Osteocyte (in vitro differentiated cells): ENCODE measurements around the gene APOBEC3B. TPM values are rescaled to one million over a fixed set of nuclear protein-coding genes. Genes with fewer than 3 reads are reported as not detected.
"Not testable (repeated sequence)": the region's sequence is repeated elsewhere in the genome, so short reads cannot be mapped to it uniquely, and the experiment has no call there.

Source experiments
- DNase-seq: peaks from one replicate; pipeline ENCODE4 v3.0.0; 2021; ENCODE audit warnings: mixed read lengths; ENCODE audit not compliant: unreplicated experiment; ENCODE audit errors: extremely low spot score
- H3K27ac Mint-ChIP-seq: one replicate; pipeline ENCODE4 v1.8.0; 2021; ENCODE audit warnings: mild to moderate bottlenecking, mixed read lengths; ENCODE audit not compliant: unreplicated experiment
- H3K27me3 Mint-ChIP-seq: one replicate; pipeline ENCODE4 v1.8.0; 2021; ENCODE audit warnings: mixed read lengths; ENCODE audit not compliant: unreplicated experiment
- H3K36me3 Mint-ChIP-seq: one replicate; pipeline ENCODE4 v1.8.0; 2021; ENCODE audit warnings: mixed read lengths; ENCODE audit not compliant: unreplicated experiment
- H3K4me1 Mint-ChIP-seq: one replicate; pipeline ENCODE4 v1.8.0; 2021; ENCODE audit warnings: mixed read lengths; ENCODE audit not compliant: unreplicated experiment
- H3K4me3 Mint-ChIP-seq: one replicate; pipeline ENCODE4 v1.8.0; 2021; ENCODE audit warnings: mild to moderate bottlenecking, moderate library complexity, mixed read lengths; ENCODE audit not compliant: unreplicated experiment
- H3K9me3 Mint-ChIP-seq: one replicate; pipeline ENCODE4 v1.8.0; 2021; ENCODE audit warnings: mixed read lengths; ENCODE audit not compliant: unreplicated experiment
- CTCF ChIP-seq: fragments of 200-600 bp; sonication (generic); IDR thresholded peaks from 2 replicates; pipeline ENCODE4 v1.5.0; 2021; ENCODE audit warnings: antibody characterized with exemption, mild to moderate bottlenecking, moderate library complexity
- total RNA-seq: library from RNA; stranded (reverse); gene quantifications from 2 replicates; pipeline ENCODE4 v1.2.1, GENCODE V29; 2021

Gene APOBEC3B
- total RNA-seq, 1 donor from 2014 or later: 4.2 TPM

- TF ChIP-seq CTCF: peak; percentile 29
- Mint-ChIP-seq H3K4me1 (peaks cover 13% of the 10 kb centered on the region), H3K4me3 (peak overlapping the region; percentile 80), H3K27me3 (peaks cover 4% of the 10 kb centered on the region), H3K9me3 (peaks cover 4% of the 10 kb centered on the region), H3K27ac (peak overlapping the region; percentile 71), H3K36me3 (no peaks in the 10 kb centered on the region)
- no peak for DNase-seq
Measured at GRCh38 chr22:38981005-38981991, 849 bp upstream of the APOBEC3B start.

- H3K27ac Mint-ChIP-seq: no peak overlapping the region
- H3K4me1 Mint-ChIP-seq: peaks cover 13% of the 10 kb centered on the region
- TF ChIP-seq CTCF: no peak
- H3K36me3 Mint-ChIP-seq: no peaks in the 10 kb centered on the region
- H3K9me3 Mint-ChIP-seq: no peaks in the 10 kb centered on the region
- no peaks in the 10 kb centered on the region for H3K27me3 Mint-ChIP-seq
- no peak for DNase-seq
- no peak overlapping the region for H3K4me3 Mint-ChIP-seq
Measured at GRCh38 chr22:38984224-38984623, 2.1 kb downstream of the APOBEC3B start.

- DNase-seq, H3K4me3 Mint-ChIP-seq, H3K27ac Mint-ChIP-seq, H3K36me3 Mint-ChIP-seq, H3K9me3 Mint-ChIP-seq, H3K27me3 Mint-ChIP-seq: not testable (repeated sequence)
- H3K4me1 Mint-ChIP-seq: peaks cover 13% of the 10 kb centered on the region
Measured at GRCh38 chr22:38984784-38985757, 2.9 kb downstream of the APOBEC3B start.

- no peaks in the 10 kb centered on the region for H3K9me3 Mint-ChIP-seq
- DNase-seq: no peak
- H3K36me3 Mint-ChIP-seq: no peaks in the 10 kb centered on the region
- H3K27ac Mint-ChIP-seq: no peak overlapping the region
- H3K27me3 Mint-ChIP-seq: no peaks in the 10 kb centered on the region
- no peak for TF ChIP-seq CTCF
- no peak overlapping the region for H3K4me3 Mint-ChIP-seq
- H3K4me1 Mint-ChIP-seq: peaks cover 9% of the 10 kb centered on the region
Measured at GRCh38 chr22:38986629-38987028, 4.5 kb downstream of the APOBEC3B start.

GRCh38 chr22:38987171-38987895 lies 5.2 kb downstream of the APOBEC3B start:
- H3K27me3 Mint-ChIP-seq: no peaks in the 10 kb centered on the region
- no peak overlapping the region for H3K27ac Mint-ChIP-seq
- peaks cover 4% of the 10 kb centered on the region for H3K4me1 Mint-ChIP-seq
- DNase-seq: no peak
- H3K36me3 Mint-ChIP-seq: no peaks in the 10 kb centered on the region
- H3K4me3 Mint-ChIP-seq: no peak overlapping the region
- no peak for TF ChIP-seq CTCF
- H3K9me3 Mint-ChIP-seq: no peaks in the 10 kb centered on the region
